GM10248 (cell line): ENCODE results near the gene FBRSL1.
"Not testable (repeated sequence)": the region's sequence is repeated elsewhere in the genome, so short reads cannot be mapped to it uniquely, and the experiment has no call there.

Experiments used
- CTCF ChIA-PET: fragments of 300-600 bp; sonication (Branson Sonifier 250); formaldehyde crosslinking; extraction: SDS; loops from one replicate; lab custom pipeline; 2021; ENCODE audit warnings: antibody characterized with exemption; lab: Yijun Ruan, JAX
- POLR2A ChIA-PET: fragments of 350-650 bp; sonication (Branson Sonifier 250); formaldehyde crosslinking; extraction: SDS; loops from one replicate; lab custom pipeline; 2020; ENCODE audit warnings: antibody characterized with exemption; lab: Yijun Ruan, JAX
- DNase-seq: peaks from one replicate; pipeline ENCODE4 v3.0.0; 2012; ENCODE audit errors: extremely low spot score
- TF ChIP-seq, protein P1 (sequence below): IDR thresholded peaks from 2 replicates; pipeline ENCODE4 v1.5.1; 2012; ENCODE audit warnings: mild to moderate bottlenecking, low read depth; ENCODE audit errors: extremely low read depth, missing control alignments, control extremely low read depth

FBRSL1 gene

GRCh38 chr12:132471011-132471857 lies 18.7 kb upstream of the FBRSL1 start:
- TF ChIP-seq, protein P1, sequence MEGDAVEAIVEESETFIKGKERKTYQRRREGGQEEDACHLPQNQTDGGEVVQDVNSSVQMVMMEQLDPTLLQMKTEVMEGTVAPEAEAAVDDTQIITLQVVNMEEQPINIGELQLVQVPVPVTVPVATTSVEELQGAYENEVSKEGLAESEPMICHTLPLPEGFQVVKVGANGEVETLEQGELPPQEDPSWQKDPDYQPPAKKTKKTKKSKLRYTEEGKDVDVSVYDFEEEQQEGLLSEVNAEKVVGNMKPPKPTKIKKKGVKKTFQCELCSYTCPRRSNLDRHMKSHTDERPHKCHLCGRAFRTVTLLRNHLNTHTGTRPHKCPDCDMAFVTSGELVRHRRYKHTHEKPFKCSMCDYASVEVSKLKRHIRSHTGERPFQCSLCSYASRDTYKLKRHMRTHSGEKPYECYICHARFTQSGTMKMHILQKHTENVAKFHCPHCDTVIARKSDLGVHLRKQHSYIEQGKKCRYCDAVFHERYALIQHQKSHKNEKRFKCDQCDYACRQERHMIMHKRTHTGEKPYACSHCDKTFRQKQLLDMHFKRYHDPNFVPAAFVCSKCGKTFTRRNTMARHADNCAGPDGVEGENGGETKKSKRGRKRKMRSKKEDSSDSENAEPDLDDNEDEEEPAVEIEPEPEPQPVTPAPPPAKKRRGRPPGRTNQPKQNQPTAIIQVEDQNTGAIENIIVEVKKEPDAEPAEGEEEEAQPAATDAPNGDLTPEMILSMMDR: no peak
- POLR2A ChIA-PET: no interaction called here
- DNase-seq: no peak
- CTCF ChIA-PET: no interaction called here

GRCh38 chr12:132471858-132472255 lies 18.1 kb upstream of the FBRSL1 start:
- POLR2A ChIA-PET: no interaction called here
- CTCF ChIA-PET: no interaction called here
- TF ChIP-seq, protein P1: no peak
- DNase-seq: no peak

DNA sequence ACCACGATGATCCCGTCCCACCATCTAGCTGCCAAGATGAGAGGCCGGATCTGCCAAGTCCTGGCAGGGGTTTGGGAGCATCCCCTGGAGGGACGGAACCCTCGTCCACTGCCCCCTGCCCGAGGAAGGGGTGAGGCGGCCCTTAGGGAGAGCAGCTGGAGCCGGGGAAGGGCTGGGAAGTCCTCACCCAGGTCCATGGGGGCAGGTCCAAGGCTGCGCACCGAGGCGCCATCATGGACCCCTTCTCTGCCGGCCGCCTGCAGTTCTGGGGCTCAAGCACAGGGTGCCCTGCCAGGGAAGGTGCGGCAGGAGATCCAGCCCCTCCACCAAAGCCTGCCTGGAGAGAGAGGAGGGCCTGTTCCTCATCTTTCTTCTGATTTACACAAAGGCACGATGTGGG lies 17.6 kb upstream of the FBRSL1 start:
- POLR2A ChIA-PET: no interaction called here
- TF ChIP-seq, protein P1: no peak
- no peak for DNase-seq
- CTCF ChIA-PET: no interaction called here

DNA sequence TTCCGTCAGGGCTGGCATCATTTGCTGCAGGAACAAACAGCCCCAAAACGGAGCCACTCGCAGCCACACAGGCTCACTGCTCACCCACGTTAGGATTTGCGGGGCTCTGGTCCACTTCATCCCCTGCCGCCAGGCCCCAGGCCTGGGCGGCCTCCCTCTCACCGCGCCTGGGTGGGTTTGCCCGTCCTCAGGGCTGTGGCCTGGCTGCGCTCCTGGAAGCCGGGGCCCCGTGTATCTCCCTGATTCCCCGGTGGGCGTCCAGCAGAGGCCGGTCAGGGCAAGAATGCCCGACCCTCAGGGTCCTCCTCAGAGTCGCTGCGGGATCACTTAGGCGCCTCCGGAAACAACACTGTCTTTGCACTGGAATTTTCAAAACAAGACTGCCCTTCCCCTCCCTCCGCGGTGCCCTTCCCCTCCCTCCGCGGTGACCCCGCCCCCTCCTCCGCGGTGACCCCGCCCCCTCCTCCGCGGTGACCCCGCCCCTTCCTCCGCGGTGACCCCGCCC lies 15.7 kb upstream of the FBRSL1 start:
- ChIA-PET POLR2A (no interaction called here), CTCF (no interaction called here)
- no peak for DNase-seq
- TF ChIP-seq, protein P1: no peak

GRCh38 chr12:132474799-132475303 lies 15.1 kb upstream of the FBRSL1 start:
- CTCF ChIA-PET, POLR2A ChIA-PET, DNase-seq: not testable (repeated sequence)

GRCh38 chr12:132475304-132476037 lies 14.5 kb upstream of the FBRSL1 start:
- no peak for DNase-seq
- POLR2A ChIA-PET: no interaction called here
- CTCF ChIA-PET: no interaction called here
- TF ChIP-seq, protein P1: no peak
